Measurements from ENCODE around the gene RITA1.

Gene RITA1

DNA sequence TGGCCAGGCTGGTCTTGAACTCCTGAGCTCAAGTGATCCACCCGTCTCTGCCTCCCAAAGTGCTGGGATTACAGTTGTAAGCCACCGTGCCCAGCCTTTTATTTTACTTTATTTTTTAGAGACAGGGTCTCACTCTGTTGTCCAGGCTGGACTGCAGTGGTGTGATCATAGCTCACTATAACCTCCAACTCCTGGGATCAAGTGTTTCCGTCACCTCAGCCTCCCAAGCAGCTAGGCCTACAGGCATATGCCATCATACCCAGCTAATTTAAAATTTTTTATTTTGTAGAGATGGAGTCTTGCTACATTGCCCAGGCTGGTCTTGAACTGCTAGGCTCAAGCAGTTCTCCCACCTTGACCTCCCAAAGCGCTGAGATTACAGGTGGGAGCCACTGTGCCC is 39.4 kb downstream of the RITA1 start:
- no peak overlapping the region for H3K18ac ChIP-seq (ENCODE audit: low read depth in 1 of 2, low read length in 2 of 2)
- no peak overlapping the region for H3K27ac ChIP-seq (ENCODE audit: low read length, poor library complexity, severe bottlenecking)
- no peak overlapping the region for H3K14ac ChIP-seq (ENCODE audit: low read length in 2 of 2)
- no peak overlapping the region for H4K91ac ChIP-seq (ENCODE audit: low read length)
- no peaks in the 10 kb centered on the region for H3K27me3 ChIP-seq (ENCODE audit: control insufficient read depth in 1 of 2, insufficient read depth in 1 of 2, low read length in 2 of 2)
- DNase-seq: no peak
- no peak overlapping the region for H2BK120ac ChIP-seq (ENCODE audit: low read depth, low read length)
- peaks cover 11% of the 10 kb centered on the region for H3K79me1 ChIP-seq (replicated peaks; ENCODE audit: low read length, poor library complexity, severe bottlenecking)
- H3K4ac ChIP-seq (ENCODE audit: low read depth in 1 of 2, low read length in 2 of 2): no peak overlapping the region
- H2AFZ ChIP-seq (ENCODE audit: low read depth, low read length): no peak overlapping the region
- H4K8ac ChIP-seq (ENCODE audit: low read length): no peak overlapping the region
- H2AK5ac ChIP-seq (ENCODE audit: low read length, severe bottlenecking): no peak overlapping the region
- no peak overlapping the region for H3K23ac ChIP-seq (ENCODE audit: low read length in 2 of 2)
- no peak overlapping the region for H2BK15ac ChIP-seq (ENCODE audit: low read depth, poor library complexity, severe bottlenecking)
- H2BK12ac ChIP-seq (ENCODE audit: low read length in 2 of 2): no peak overlapping the region
- H2BK5ac ChIP-seq (ENCODE audit: low read depth, low read length, poor library complexity, severe bottlenecking): no peak overlapping the region
- peaks cover 20 to 32% of the 10 kb centered on the region in 2 experiments for H3K36me3 ChIP-seq (ENCODE audit: control insufficient read depth in 1 of 2, insufficient read depth in 2 of 2, low read depth in 1 of 2, low read length in 2 of 2)
- H3K4me2 ChIP-seq (ENCODE audit: low read length, poor library complexity, severe bottlenecking): no peak overlapping the region
- H3K4me1 ChIP-seq (ENCODE audit: control insufficient read depth, insufficient read depth, low read depth, low read length): peaks cover 13% of the 10 kb centered on the region
- no peak overlapping the region for H3K4me3 ChIP-seq (ENCODE audit: insufficient read depth in 1 of 2, low read depth in 1 of 2, low read length in 2 of 2)
- no peaks in the 10 kb centered on the region for H3K9me3 ChIP-seq (ENCODE audit: control insufficient read depth, low read length)
- H3K9ac ChIP-seq (ENCODE audit: low read length): no peak overlapping the region
- 96% methylated on average over 2 of the region's 4 CpGs for WGBS

DNA sequence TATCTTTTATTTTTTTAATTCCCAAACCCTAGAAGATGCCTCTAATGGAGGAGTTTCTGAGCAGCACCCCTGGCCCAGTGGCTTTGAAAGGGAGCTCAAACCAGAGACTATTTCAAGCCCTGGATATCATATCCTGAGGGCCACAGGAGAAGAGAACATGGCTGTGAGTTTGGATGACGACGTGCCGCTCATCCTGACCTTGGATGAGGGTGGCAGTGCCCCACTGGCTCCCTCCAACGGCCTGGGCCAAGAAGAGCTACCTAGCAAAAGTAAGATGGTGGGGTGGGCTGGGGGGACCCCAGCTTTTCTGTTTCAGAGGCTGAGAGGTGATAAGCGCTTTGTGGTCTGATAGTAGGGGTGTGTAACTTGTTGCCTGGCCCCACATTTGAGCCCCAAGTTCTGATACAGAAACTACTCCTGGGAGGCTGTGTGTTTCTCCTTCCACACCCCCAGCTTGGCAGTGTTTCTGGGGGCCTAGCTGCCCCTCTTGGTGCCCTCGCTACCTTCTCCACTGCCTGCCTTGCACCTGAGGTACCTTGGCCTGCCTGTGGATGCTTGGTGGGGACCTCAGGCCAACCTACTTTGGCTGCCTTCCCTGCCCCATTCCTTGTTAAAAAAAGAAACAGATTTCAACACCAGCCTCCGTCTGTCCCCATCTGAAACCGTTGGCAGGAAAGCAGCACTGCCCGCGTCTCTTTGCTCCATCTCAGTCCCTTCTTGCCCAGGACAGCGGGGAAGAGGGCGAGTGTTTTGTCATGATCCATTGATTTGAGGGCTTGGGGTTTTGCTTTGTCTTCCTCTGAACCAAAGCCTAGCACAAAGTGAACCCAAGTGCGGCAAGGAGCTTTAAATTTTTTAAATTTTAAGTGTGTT is 41.4 kb downstream of the RITA1 start:
- H3K4me1 ChIP-seq (ENCODE audit: control insufficient read depth, insufficient read depth, low read depth, low read length): peaks cover 14% of the 10 kb centered on the region
- no peak overlapping the region for H4K8ac ChIP-seq (ENCODE audit: low read length)
- no peak overlapping the region for H3K27ac ChIP-seq (ENCODE audit: low read length, poor library complexity, severe bottlenecking)
- H3K14ac ChIP-seq (ENCODE audit: low read length in 2 of 2): peak overlapping the region in 1 of 2 experiments; percentile 58
- no peak for DNase-seq
- WGBS: 94% methylated on average over 13 of the region's 13 CpGs
- peak overlapping the region; percentile 6 for H2AK5ac ChIP-seq (ENCODE audit: low read length, severe bottlenecking)
- peak overlapping the region; percentile 71 for H2BK120ac ChIP-seq (ENCODE audit: low read depth, low read length)
- H2AFZ ChIP-seq (ENCODE audit: low read depth, low read length): no peak overlapping the region
- no peak overlapping the region for H3K4me3 ChIP-seq (ENCODE audit: insufficient read depth in 1 of 2, low read depth in 1 of 2, low read length in 2 of 2)
- H2BK15ac ChIP-seq (ENCODE audit: low read depth, poor library complexity, severe bottlenecking): peak overlapping the region; percentile 60
- H2BK5ac ChIP-seq (ENCODE audit: low read depth, low read length, poor library complexity, severe bottlenecking): no peak overlapping the region
- H2BK12ac ChIP-seq (ENCODE audit: low read length in 2 of 2): peak overlapping the region; percentile 46 to 78
- H3K23ac ChIP-seq (ENCODE audit: low read length in 2 of 2): no peak overlapping the region
- peaks cover 7% of the 10 kb centered on the region for H3K9me3 ChIP-seq (ENCODE audit: control insufficient read depth, low read length)
- H3K27me3 ChIP-seq (ENCODE audit: control insufficient read depth in 1 of 2, insufficient read depth in 1 of 2, low read length in 2 of 2): no peaks in the 10 kb centered on the region
- peak overlapping the region; percentile 48 to 71 for H3K18ac ChIP-seq (ENCODE audit: low read depth in 1 of 2, low read length in 2 of 2)
- peak overlapping the region in 1 of 2 experiments; percentile 43 for H3K4ac ChIP-seq (ENCODE audit: low read depth in 1 of 2, low read length in 2 of 2)
- H3K9ac ChIP-seq (ENCODE audit: low read length): no peak overlapping the region
- H3K4me2 ChIP-seq (ENCODE audit: low read length, poor library complexity, severe bottlenecking): no peak overlapping the region
- peaks cover 27 to 52% of the 10 kb centered on the region in 2 experiments for H3K36me3 ChIP-seq (ENCODE audit: control insufficient read depth in 1 of 2, insufficient read depth in 2 of 2, low read depth in 1 of 2, low read length in 2 of 2)
- peaks cover 11% of the 10 kb centered on the region for H3K79me1 ChIP-seq (replicated peaks; ENCODE audit: low read length, poor library complexity, severe bottlenecking)
- H4K91ac ChIP-seq (ENCODE audit: low read length): peak overlapping the region; percentile 60

DNA sequence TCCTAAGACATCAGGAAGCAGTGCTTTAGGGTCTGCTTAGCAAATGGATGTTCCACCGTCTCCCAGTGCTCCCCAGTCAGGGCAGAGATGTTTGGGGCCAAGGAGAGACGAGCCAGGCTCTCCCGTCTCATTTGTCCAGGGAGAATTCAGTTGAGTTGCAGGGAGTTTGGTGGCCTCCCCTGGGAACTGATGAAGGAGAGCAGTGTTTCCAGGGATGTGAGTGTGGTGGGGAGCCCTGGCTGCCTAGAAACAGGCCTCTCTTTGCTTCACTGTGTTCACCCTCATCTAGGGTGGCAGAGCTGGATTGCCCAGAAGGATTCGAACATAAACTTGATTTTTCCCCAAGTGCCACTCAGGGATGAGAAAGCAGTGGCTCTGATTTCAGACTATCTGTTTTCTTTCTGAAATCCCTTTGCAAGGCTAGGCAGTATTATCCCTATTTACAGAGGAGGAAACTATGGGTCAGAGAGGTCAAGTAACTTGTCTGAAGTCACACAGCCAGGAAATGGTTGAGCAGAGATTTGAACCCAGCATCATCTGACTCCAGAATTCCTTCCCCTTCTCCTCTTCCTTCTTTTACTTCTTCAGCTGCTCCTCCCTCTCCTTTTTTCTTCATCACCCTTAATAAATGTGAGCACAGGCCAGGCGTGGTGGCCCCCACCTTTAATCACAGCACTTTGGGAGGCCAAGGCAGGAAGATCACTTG is 42.3 kb downstream of the RITA1 start:
- Histone ChIP-seq H3K4me2 (ENCODE audit: low read length, poor library complexity, severe bottlenecking) (no peak overlapping the region), H4K91ac (ENCODE audit: low read length) (peak overlapping the region; percentile 37), H3K14ac (ENCODE audit: low read length in 2 of 2) (no peak overlapping the region), H2BK12ac (ENCODE audit: low read length in 2 of 2) (no peak overlapping the region), H3K79me1 (replicated peaks; ENCODE audit: low read length, poor library complexity, severe bottlenecking) (peaks cover 11% of the 10 kb centered on the region), H3K36me3 (ENCODE audit: control insufficient read depth in 1 of 2, insufficient read depth in 2 of 2, low read depth in 1 of 2, low read length in 2 of 2) (peaks cover 36 to 60% of the 10 kb centered on the region in 2 experiments), H2BK5ac (ENCODE audit: low read depth, low read length, poor library complexity, severe bottlenecking) (no peak overlapping the region), H2AFZ (ENCODE audit: low read depth, low read length) (no peak overlapping the region), H3K27me3 (ENCODE audit: control insufficient read depth in 1 of 2, insufficient read depth in 1 of 2, low read length in 2 of 2) (no peaks in the 10 kb centered on the region), H3K4me1 (ENCODE audit: control insufficient read depth, insufficient read depth, low read depth, low read length) (peaks cover 21% of the 10 kb centered on the region), H3K23ac (ENCODE audit: low read length in 2 of 2) (no peak overlapping the region), H3K9me3 (ENCODE audit: control insufficient read depth, low read length) (peaks cover 7% of the 10 kb centered on the region), H3K27ac (ENCODE audit: low read length, poor library complexity, severe bottlenecking) (no peak overlapping the region), H4K8ac (ENCODE audit: low read length) (peak overlapping the region; percentile 33), H3K9ac (ENCODE audit: low read length) (no peak overlapping the region), H2BK15ac (ENCODE audit: low read depth, poor library complexity, severe bottlenecking) (peak overlapping the region; percentile 65), H3K4me3 (ENCODE audit: insufficient read depth in 1 of 2, low read depth in 1 of 2, low read length in 2 of 2) (no peak overlapping the region), H3K4ac (ENCODE audit: low read depth in 1 of 2, low read length in 2 of 2) (peak overlapping the region in 1 of 2 experiments; percentile 68), H2BK120ac (ENCODE audit: low read depth, low read length) (no peak overlapping the region), H2AK5ac (ENCODE audit: low read length, severe bottlenecking) (peak overlapping the region; percentile 52), H3K18ac (ENCODE audit: low read depth in 1 of 2, low read length in 2 of 2) (peak overlapping the region; percentile 0 to 48)
- DNase-seq: no peak
- 93% methylated on average over 5 of the region's 5 CpGs for WGBS

Data from mesenchymal stem cell (in vitro differentiated cells and primary cell).